K562 (cell line): ENCODE data around the gene PTH2. TPM values are rescaled to one million over a fixed set of nuclear protein-coding genes. Genes with fewer than 3 reads are reported as not detected.

Experiments
- ATAC-seq: fragments of 200-7000 bp; cut with Tn5 transposase; 3 replicates; pipeline ENCODE4 v1.9.1; 2020; ENCODE audit warnings: moderate library complexity
- BruUV-seq: library from RNA; stranded (reverse); fragments of 400-500 nt; replicated peaks from 2 replicates; lab custom pipeline; 2021; lab: Mats Ljungman, UMichigan
- CTCF ChIA-PET: fragments of 300-600 bp; formaldehyde crosslinking; extraction: SDS; loops from one replicate; lab custom pipeline; 2021; ENCODE audit warnings: low intra/inter-chr PET ratio; lab: Yijun Ruan, JAX
- POLR2A ChIA-PET: fragments of 300-600, 350-650 bp; sonication (Branson Sonifier 250); formaldehyde crosslinking; extraction: SDS; loops from one replicate; lab custom pipeline; 2021; ENCODE audit warnings: antibody characterized with exemption, inconsistent platforms; lab: Yijun Ruan, JAX
- DNase-seq, 4 experiments: peaks; one replicate each; pipeline versions ENCODE4 v3.0.0 to v3.0.0-alpha.2; 2011 to 2018; ENCODE audit warnings: low spot score in 3 of 4, mixed read lengths in 3 of 4; ENCODE audit errors: extremely low read depth in 1 of 4
- FAIRE-seq: peaks from 2 replicates; lab custom pipeline; 2011; peaks lifted over from hg19 to GRCh38; lab: Jason Lieb, UNC
- H2AFZ ChIP-seq: 2 replicates; pipeline ENCODE4 v1.6.0; 2011; ENCODE audit warnings: low read depth, low read length, control low read depth, inconsistent platforms
- H3K27ac ChIP-seq: fragments of 200-600 bp; 3 replicates; pipeline ENCODE4 v1.8.0; 2011; ENCODE audit warnings: low read depth, mild to moderate bottlenecking, control low read depth, inconsistent platforms, low read length, moderate library complexity, mixed read lengths; ENCODE audit errors: extremely low read depth
- H3K27me3 ChIP-seq, 2 experiments: fragments of 300-600 bp in 1 of 2; 2 replicates in 1 of 2; 3 replicates in 1 of 2; pipeline versions ENCODE4 v1.6.0 to v1.8.0; 2011; ENCODE audit warnings: inconsistent platforms in 2 of 2, low read length in 2 of 2, mild to moderate bottlenecking in 1 of 2, mixed read lengths in 1 of 2, moderate library complexity in 1 of 2; ENCODE audit not compliant: control insufficient read depth in 2 of 2, insufficient read depth in 2 of 2
- H3K36me3 ChIP-seq: fragments of 300-600 bp; 3 replicates; pipeline ENCODE4 v1.8.0; 2011; ENCODE audit warnings: mild to moderate bottlenecking, low read length, inconsistent platforms; ENCODE audit not compliant: control insufficient read depth, insufficient read depth
- H3K4me1 ChIP-seq, 2 experiments: fragments of 200-600 bp in 1 of 2; replicated peaks in 1 of 2; 2 replicates in 1 of 2; 3 replicates in 1 of 2; pipeline versions ENCODE4 v1.5.1 to v1.8.0; 2011; ENCODE audit warnings: inconsistent platforms in 2 of 2, low read length in 2 of 2, mild to moderate bottlenecking in 1 of 2, mixed read lengths in 1 of 2, moderate library complexity in 1 of 2; ENCODE audit not compliant: control insufficient read depth in 2 of 2, insufficient read depth in 2 of 2
- H3K4me2 ChIP-seq: 2 replicates; pipeline ENCODE4 v1.6.1; 2011; ENCODE audit warnings: low read length, control low read depth, inconsistent platforms, mixed read lengths; ENCODE audit not compliant: insufficient read depth
- H3K4me3 ChIP-seq: fragments of 200-600 bp; sonication (generic), shearing (Covaris generic); 2 replicates; pipeline ENCODE4 v1.5.1; 2016; ENCODE audit warnings: control low read depth, inconsistent platforms
- H3K79me2 ChIP-seq: fragments of 200-600 bp; 3 replicates; pipeline ENCODE4 v1.8.0; 2011; ENCODE audit warnings: low read length, inconsistent platforms; ENCODE audit not compliant: control insufficient read depth, insufficient read depth
- H3K9ac ChIP-seq, 2 experiments: 2 replicates each; pipeline versions ENCODE4 v1.6.0 to v1.6.1; 2011; ENCODE audit warnings: low read depth in 2 of 2, low read length in 2 of 2, control low read depth in 1 of 2, inconsistent platforms in 1 of 2, mild to moderate bottlenecking in 1 of 2, mixed read lengths in 1 of 2; ENCODE audit not compliant: insufficient read depth in 1 of 2
- H3K9me1 ChIP-seq: one replicate; pipeline ENCODE4 v1.6.0; 2011; ENCODE audit warnings: inconsistent platforms, mild to moderate bottlenecking, low read length, moderate library complexity; ENCODE audit not compliant: control insufficient read depth, insufficient read depth
- H3K9me3 ChIP-seq: replicated peaks from 2 replicates; pipeline ENCODE4 v1.5.1; 2011; ENCODE audit warnings: low read depth, low read length, inconsistent platforms; ENCODE audit not compliant: control insufficient read depth, insufficient read depth
- H4K20me1 ChIP-seq: replicated peaks from 2 replicates; pipeline ENCODE4 v1.6.1; 2011; ENCODE audit warnings: low read length, inconsistent platforms, mixed read lengths; ENCODE audit not compliant: control insufficient read depth, insufficient read depth
- EP400 ChIP-seq: fragments of 450-650 bp; IDR thresholded peaks from 2 replicates; pipeline ENCODE4 v1.6.1; 2017; ENCODE audit warnings: antibody characterized with exemption, mild to moderate bottlenecking, moderate library complexity
- EZH2 ChIP-seq: IDR thresholded peaks from 2 replicates; pipeline ENCODE4 v1.6.1; 2012; ENCODE audit warnings: low read depth, mild to moderate bottlenecking, inconsistent platforms, low read length, borderline replicate concordance
- FOXJ2 ChIP-seq: fragments of 200-800 bp; sonication (Bioruptor generic); IDR thresholded peaks from 2 replicates; pipeline ENCODE4 v1.6.1; 2016; ENCODE audit warnings: missing genetic modification characterization, missing compliant biosample characterization
- NCOA6 ChIP-seq: fragments of 450-650 bp; IDR thresholded peaks from 2 replicates; pipeline ENCODE4 v1.6.1; 2017; ENCODE audit warnings: mild to moderate bottlenecking
- NR1H2 ChIP-seq: sonication (generic); formaldehyde crosslinking; IDR thresholded peaks from 2 replicates; pipeline ENCODE4 v1.4.0; 2020; ENCODE audit warnings: mild to moderate bottlenecking, missing genetic modification reagents
- SPI1 ChIP-seq: IDR thresholded peaks from 2 replicates; pipeline ENCODE4 v1.6.1; 2011; ENCODE audit warnings: low read depth, low read length, control low read depth, borderline replicate concordance
- ZBTB8A ChIP-seq: fragments of 450-650 bp; IDR thresholded peaks from 2 replicates; pipeline ENCODE4 v1.6.1; 2018; ENCODE audit warnings: mild to moderate bottlenecking, moderate library complexity; ENCODE audit not compliant: partially characterized antibody
- ZFP36 ChIP-seq: fragments of 150-350 bp; IDR thresholded peaks from 2 replicates; pipeline ENCODE4 v1.6.1; 2018; ENCODE audit warnings: low read length, low read depth; ENCODE audit not compliant: partially characterized antibody
- ZNF174 ChIP-seq: fragments of 250-450 bp; sonication (Bioruptor Pico); IDR thresholded peaks from 2 replicates; pipeline ENCODE4 v1.4.0; 2020; ENCODE audit warnings: mild to moderate bottlenecking
- WGBS: fragments of 100-300 bp; shearing (Covaris generic); methylation state at CpG from one replicate; pipeline ENCODE4 v1.1.6; 2016; ENCODE audit warnings: low coverage, mixed read lengths; ENCODE audit not compliant: insufficient coverage; ENCODE audit errors: missing lambda C conversion rate; 5-methylcytosine and 5-hydroxymethylcytosine counted together
- in situ Hi-C: fragments of 300-500 bp; cut with MboI; formaldehyde crosslinking; loops from 4 replicates; pipeline ENCODE4 v1.15.0; 2018; ENCODE audit warnings: inconsistent platforms, mixed read lengths
- intact Hi-C: fragments of 100-400 bp; cut with micrococcal nuclease; formaldehyde crosslinking; loops from 2 replicates; pipeline ENCODE4 v1.14.2; 2022
- polyA plus RNA-seq, 8 experiments: library from polyadenylated mRNA; depleted of rRNA in 4 of 8; stranded (reverse) in 5 of 8; unstranded in 3 of 8; fragments of >200 nt; fragmentation: Nextera tagmentation in 2 of 8; fragmentation: Illumina TruSeq in 1 of 8; extraction: Ambion mirVana in 2 of 8; extraction: Trizol in 1 of 8; gene quantifications; 2 replicates each; pipeline versions ENCODE4 v1.2.1 to v1.2.3, GENCODE V29; 2011 to 2014; ENCODE audit warnings: inconsistent platforms in 1 of 8, missing spikeins in 1 of 8
- total RNA-seq, 7 experiments: library from RNA; depleted of rRNA in 6 of 7; stranded (reverse); fragments of >200 nt in 6 of 7; fragmentation: Illumina TruSeq in 2 of 7; extraction: Trizol in 2 of 7; gene quantifications; 2 replicates each; pipeline versions ENCODE4 v1.2.1 to v1.2.3, GENCODE V29; 2011 to 2021; ENCODE audit warnings: low replicate concordance in 1 of 7
- TF ChIP-seq, protein P1 (sequence below): sonication (generic); formaldehyde crosslinking; IDR thresholded peaks from 2 replicates; pipeline ENCODE4 v1.8.0; 2022; ENCODE audit warnings: mild to moderate bottlenecking, missing genetic modification reagents

The PTH2 gene
- total and polyA plus RNA-seq, 9 of the 15 experiments (the other 6 are each of a cell fraction or from before 2014, with no cell fraction given) = 1.3 TPM; not detected in 8

DNA sequence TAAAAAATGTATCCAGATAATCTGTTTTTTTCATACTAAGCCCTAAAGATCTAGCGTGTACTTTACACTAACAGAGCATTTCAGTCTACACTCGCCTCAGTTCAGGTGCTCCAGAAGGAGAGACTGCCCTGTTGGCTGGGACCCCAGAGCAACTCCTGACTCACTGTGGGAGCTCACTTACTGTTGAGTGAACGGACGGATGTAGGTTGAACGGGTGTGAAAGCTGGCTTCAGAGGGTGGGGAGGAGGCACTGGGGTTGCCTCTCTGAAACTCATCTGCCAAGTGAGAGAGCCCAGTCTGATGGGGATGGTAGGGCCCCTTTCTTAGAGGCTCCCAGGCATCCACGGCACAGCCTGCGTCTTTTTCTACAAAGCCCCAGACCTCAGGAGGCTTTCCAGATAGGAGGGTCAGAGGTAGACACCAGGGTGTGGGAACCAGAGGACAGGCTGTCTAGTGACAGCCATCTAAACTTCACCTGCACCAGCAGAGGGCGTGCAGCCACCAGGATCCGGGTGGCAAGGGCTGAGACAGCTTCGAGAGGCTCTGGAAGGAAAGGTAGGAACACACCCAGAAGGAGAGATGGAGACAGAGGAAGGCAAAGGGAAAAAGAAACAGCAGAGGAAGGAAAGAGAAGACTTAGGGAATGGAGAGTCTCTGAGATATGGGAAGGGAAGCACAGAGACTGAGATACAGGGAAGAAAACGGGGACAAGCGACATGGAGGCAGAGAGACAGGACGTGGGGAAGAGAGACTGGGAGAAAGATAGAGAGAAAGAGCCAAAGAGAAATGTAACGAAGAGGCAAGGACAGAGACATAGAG is 31.5 kb downstream of the PTH2 start:
- Histone ChIP-seq H3K4me1 (peaks cover 7 to 45% of the 10 kb centered on the region in 2 experiments; a peak in 4 of 5 replicates), H3K9ac (peak overlapping the region in 1 of 2 experiments; percentile 81; a peak in 1 of 4 replicates), H4K20me1 (no peaks in the 10 kb centered on the region), H3K9me1 (no peaks in the 10 kb centered on the region), H3K4me2 (peak overlapping the region; percentile 58; the same call in 1 of the 2 replicates), H3K9me3 (0 out of 2 replicates have a peak, but pooled peaks cover 3% of the 10 kb centered on the region), H3K27ac (0 out of 3 replicates have a peak overlapping the region, but pooled peaks have one; percentile 19), H3K4me3 (no peak overlapping the region), H3K79me2 (no peaks in the 10 kb centered on the region), H3K36me3 (no peaks in the 10 kb centered on the region), H3K27me3 (no peaks in the 10 kb centered on the region), H2AFZ (peak overlapping the region; percentile 88)
- ATAC-seq (peak; percentile 95), FAIRE-seq (peak; percentile 100), DNase-seq (peak; percentile 87 to 92 (median 89))
- ChIA-PET POLR2A (interaction anchor here (0.6 to 1.3 kb wide), 10 partner anchors 15 to 477 kb away, joined by 3 to 4 read pairs (median 3); partner anchors contain the start of gene RPS11), CTCF (interaction anchor here (1.0 to 4.4 kb wide), 5 partner anchors 52 to 180 kb away, joined by 3 to 59 read pairs (median 4); no protein-coding TSS in a partner anchor)
- intact Hi-C loops (loop anchor here (1.0 to 2.0 kb wide), 3 partner anchors 39 to 79 kb away; no protein-coding TSS in a partner anchor), in situ Hi-C loops (loop anchor here (5.0 kb wide), 1 partner anchor 46 kb away; no protein-coding TSS in a partner anchor)
- BruUV-seq = no TSS peak
- 22% methylated on average over 14 of the region's 14 CpGs for WGBS
- TF ChIP-seq EZH2 (no peak), NR1H2 (CRISPR knock-in tag) (no peak), EP400 (no peak), SPI1 (no peak), NCOA6 (no peak), ZFP36 (peak; percentile 38), FOXJ2 (tag) (no peak), ZBTB8A (no peak), ZNF174 (CRISPR knock-in tag) (no peak)
- TF ChIP-seq, protein P1, sequence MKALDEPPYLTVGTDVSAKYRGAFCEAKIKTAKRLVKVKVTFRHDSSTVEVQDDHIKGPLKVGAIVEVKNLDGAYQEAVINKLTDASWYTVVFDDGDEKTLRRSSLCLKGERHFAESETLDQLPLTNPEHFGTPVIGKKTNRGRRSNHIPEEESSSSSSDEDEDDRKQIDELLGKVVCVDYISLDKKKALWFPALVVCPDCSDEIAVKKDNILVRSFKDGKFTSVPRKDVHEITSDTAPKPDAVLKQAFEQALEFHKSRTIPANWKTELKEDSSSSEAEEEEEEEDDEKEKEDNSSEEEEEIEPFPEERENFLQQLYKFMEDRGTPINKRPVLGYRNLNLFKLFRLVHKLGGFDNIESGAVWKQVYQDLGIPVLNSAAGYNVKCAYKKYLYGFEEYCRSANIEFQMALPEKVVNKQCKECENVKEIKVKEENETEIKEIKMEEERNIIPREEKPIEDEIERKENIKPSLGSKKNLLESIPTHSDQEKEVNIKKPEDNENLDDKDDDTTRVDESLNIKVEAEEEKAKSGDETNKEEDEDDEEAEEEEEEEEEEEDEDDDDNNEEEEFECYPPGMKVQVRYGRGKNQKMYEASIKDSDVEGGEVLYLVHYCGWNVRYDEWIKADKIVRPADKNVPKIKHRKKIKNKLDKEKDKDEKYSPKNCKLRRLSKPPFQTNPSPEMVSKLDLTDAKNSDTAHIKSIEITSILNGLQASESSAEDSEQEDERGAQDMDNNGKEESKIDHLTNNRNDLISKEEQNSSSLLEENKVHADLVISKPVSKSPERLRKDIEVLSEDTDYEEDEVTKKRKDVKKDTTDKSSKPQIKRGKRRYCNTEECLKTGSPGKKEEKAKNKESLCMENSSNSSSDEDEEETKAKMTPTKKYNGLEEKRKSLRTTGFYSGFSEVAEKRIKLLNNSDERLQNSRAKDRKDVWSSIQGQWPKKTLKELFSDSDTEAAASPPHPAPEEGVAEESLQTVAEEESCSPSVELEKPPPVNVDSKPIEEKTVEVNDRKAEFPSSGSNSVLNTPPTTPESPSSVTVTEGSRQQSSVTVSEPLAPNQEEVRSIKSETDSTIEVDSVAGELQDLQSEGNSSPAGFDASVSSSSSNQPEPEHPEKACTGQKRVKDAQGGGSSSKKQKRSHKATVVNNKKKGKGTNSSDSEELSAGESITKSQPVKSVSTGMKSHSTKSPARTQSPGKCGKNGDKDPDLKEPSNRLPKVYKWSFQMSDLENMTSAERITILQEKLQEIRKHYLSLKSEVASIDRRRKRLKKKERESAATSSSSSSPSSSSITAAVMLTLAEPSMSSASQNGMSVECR (CRISPR knock-in tag) = no peak; the same call in 1 of the 2 replicates
